Midbrain (tissue), 1 donor: ENCODE data around the gene THAP4.

ENCODE experiments used
- DNase-seq: peaks from one replicate; lab custom pipeline; 2025; lab: John Stamatoyannopoulos, UW

Gene THAP4

DNA sequence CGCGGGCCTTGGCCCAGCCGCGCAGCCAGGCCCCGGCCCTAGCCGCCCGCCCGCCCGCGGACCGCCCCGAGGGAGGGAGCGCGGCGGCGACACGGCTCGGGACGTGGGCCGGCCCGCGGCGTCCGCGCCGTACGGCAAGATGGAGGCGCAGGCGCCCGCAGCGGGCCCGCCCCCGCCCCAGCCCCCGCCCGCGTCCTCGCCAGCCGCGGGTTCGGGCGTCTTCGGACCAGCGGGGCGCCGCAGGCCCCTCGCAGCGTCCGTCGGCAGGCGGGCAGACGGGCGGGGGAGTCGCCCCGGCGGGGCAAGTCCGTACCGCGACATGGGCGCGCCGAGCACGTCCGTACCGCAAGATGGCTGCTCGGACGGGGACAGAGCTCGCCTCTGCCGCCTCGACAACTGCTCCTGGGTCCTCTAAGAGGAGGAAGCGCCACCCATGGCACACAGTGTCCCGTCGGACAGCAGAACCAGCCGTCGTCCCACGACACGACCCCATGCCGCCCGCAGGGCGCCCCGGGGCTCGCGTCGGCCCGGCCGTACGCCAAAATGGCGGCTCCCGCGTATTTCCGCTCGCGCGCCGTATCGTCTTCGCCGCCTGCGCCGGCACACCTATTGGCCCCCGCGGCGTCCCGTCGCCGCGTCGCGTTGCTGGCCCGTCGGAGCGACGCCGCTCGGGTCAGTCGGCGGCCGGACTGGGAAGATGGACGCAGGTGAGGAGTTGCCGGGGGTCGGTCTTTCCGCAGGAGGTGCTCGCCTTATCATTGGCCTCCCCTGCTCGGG is at the start of gene THAP4, which contains the start of gene ATG4B:
Gene THAP4, minus strand, starts transcription at position 141 of the 777 bp plus-strand sequence. CDS start 141 bp downstream, outside the sequence.
Gene ATG4B, plus strand, starts transcription at position 676 of the 777 bp plus-strand sequence. Its CDS starts 22 bp downstream, at position 698.
- DNase-seq, result peak; percentile 91

DNA sequence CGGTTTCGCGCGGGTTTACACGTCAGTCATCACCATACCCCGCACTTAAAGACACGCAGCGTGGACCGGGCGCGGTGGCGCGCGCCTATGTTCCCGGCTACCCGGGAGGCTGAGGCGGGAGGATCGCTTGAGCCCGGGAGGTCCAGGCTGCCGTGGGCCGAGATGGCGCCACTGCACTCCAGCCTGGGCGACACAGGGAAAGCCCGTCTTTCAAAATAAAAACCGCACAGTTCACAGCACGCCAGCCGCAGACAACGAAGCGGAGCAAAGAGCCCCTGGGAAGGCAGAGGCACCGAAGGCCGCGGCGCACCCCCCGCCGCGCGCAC is 49.3 kb upstream of the THAP4 start:
- DNase-seq, result no peak

DNA sequence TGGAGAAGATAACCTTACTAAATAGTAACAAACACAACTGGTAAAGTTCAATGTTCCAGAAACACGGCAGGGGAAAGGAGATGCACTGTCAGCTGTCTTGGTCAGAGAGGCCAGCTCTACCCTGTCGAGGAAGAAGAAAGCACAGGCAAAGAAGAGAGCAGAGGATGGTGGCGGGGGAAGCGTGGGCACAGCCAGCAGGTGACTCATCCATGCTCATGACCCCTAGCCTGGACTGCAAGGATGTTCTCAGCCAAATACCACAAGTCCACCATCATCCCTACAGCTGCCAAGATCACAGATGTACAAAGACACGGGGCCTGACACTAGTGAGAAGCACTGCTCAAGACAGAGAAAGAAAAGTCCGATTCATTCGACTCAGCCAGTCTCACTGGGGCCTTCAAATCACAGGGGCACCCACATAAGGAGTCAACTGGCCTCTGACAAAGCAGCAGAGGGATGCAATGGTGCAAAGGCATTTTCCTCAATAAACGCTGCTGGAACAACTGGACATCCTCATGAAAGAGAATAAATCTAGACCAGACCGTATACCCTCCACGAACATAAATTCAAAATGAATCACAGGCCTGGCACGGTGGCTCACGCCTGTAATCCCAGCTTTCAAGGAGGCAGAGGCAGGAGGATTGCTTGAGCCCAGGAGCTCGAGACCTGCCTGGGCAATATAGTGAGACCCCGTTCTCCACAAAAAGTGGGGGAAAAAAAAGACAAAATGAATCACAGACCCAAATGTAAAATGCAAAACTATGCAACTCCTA is 44.1 kb upstream of the THAP4 start:
- DNase-seq, result no peak

GRCh38 chr2:241680044-241680443 is 43.1 kb upstream of the THAP4 start:
- DNase-seq, result no peak

GRCh38 chr2:241678784-241679540 is 42.0 kb upstream of the THAP4 start:
- DNase-seq, result no peak

DNA sequence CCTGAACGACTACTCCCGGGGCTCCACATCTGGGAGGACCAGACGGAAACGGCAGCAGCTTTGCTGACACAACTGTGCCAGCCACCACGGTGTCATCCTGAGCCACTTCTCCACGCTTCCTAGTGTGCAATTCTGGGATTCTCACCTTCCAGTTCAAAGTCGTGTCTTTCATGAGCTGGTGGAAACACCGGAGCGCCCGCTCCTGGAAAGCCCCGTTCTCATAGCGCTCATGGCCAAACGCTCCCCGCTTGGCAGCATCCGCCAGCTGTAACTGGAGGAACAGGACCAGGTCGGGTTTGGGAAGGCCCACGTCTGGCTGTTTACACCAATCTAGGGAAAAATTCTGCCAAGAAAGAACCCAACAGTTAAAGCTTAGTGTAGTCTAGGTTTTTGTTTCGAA is 41.3 kb upstream of the THAP4 start:
- no peak for DNase-seq

DNA sequence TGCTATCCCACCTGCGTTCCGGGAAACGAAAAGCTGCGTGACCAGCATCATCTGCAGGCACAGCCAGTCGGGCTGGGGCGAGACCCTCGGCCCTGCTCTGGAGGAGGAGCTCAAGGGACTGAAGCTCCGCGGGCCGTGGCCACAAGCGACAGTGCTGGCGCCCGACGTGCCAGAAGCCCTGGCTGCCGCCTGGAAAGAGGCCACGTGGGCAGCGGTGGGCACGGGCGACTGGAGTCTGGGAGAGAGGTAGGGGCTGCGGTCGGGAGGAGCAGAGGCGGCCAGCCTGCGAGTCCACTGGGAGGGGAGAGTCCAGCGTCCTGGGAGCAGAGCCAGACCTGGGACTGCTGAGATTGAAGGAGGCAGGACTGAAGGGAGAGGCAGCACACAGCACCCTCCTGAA is 40.4 kb upstream of the THAP4 start:
- no peak for DNase-seq

GRCh38 chr2:241676665-241677064 is 39.7 kb upstream of the THAP4 start:
- no peak for DNase-seq

DNA sequence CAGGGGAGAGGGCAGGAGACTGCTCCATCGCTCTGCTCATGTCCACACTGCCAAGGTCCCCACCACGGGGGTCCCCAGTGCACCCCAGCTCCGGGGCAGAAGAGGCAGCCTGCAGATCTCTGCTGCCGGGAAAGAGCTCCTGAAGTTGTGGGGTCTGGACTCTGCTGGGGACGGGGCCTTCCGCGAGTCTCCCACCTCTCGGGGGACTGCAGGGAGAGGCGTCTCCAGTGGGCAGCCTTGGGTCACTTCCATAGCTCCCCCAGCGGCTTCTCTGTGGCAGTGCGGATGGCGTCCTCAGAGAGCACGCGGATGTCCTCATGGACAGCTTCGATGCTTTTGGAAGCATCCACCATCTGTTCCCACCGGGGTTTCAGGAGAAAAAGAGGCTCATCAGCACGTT is 38.9 kb upstream of the THAP4 start:
- no peak for DNase-seq

- no peak for DNase-seq
Observed at GRCh38 chr2:241673797-241674725, 37.1 kb upstream of the THAP4 start.

DNA sequence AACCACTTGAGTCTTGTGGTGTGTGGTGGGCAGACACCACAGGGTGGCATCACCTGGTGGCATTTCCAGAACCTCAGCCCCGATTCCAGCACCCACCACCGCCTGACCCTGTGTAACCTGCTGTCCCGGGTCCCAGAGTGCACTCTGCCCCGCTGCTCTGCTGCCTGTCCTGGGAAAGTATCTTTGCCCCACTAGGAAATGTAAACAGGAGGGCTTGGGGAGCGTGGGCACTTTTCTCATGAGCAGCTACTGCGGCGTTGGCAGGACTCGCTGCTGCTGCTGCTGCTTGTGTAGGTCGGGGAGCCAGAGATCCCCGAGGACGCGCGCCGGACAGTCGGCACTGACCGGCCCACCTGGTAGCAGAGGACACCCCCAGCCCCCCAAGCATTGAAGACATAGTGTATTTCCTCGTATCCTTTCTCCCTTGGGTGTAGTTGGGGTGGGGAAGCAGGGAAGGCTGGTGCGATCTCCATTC is 36.3 kb upstream of the THAP4 start:
- no peak for DNase-seq

GRCh38 chr2:241672243-241673188 is 35.6 kb upstream of the THAP4 start:
- no peak for DNase-seq

DNA sequence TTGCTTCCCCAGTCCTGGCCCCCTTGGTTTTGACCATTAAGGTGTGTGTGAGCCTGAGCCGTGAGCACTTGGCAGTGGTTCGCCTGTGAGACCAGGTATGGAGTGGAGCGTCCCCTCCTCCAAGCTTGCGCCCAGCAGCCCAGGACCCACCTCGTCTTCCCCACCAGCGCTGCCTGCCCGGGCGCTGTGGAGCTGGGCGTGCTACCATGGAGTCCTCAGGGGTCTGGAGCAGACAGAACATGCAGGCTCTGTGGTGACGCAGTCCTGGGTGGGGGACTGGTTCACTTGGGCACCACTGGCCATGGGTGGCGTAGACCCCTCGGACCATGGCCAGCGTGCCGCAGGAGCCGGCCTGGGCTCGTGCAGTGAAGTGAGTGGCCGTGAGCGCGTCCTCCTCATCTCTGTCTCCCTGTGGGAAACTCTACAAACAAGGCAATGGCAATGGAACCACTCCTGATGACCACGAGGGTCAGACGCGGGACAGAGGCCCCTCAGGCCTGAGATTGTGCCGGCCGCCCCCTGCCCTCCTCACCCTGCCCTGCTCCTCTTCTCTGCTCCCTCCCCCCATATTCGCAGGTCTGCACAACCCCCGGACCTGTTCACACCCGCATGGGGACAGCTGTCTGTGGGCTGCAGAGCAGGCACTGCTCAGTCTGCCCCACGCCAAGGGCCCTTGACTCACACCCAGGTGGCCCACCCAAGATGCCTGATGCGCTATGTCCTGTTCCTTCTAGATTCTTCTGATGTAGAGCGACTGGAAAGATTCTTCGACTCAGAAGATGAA is 34.7 kb upstream of the THAP4 start:
- DNase-seq, result no peak

- DNase-seq, result no peak
Observed at GRCh38 chr2:241670333-241671110, 33.6 kb upstream of the THAP4 start.

GRCh38 chr2:241668839-241669238 is 31.9 kb upstream of the THAP4 start:
- DNase-seq, result no peak

DNA sequence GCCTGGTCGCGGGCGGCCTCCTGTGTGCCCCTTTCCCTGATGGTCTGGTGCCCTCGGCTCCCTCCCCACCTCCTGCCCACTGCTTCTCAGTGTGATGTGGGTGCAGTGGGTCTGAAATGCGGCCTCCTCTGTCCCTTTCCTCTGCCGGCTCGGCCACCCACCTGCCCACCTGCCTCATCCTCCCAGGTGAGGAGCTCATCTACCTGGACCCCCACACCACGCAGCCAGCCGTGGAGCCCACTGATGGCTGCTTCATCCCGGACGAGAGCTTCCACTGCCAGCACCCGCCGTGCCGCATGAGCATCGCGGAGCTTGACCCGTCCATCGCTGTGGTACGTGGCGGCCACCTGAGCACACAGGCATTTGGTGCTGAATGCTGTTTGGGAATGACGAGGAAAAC is 31.4 kb upstream of the THAP4 start:
- DNase-seq, result no peak

GRCh38 chr2:241666627-241667400 is 29.9 kb upstream of the THAP4 start:
- no peak for DNase-seq
